HK-2 (cell line): Measurements from ENCODE around the gene PDS5A.
"Not testable (repeated sequence)": the region's sequence is repeated elsewhere in the genome, so short reads cannot be mapped to it uniquely, and the experiment has no call there.

Source experiments
- DNase-seq: peaks from one replicate; pipeline ENCODE4 v3.0.0-alpha.2; 2018; ENCODE audit not compliant: unreplicated experiment

PDS5A gene

GRCh38 chr4:39970671-39971640 is 6.8 kb downstream of the PDS5A start:
- DNase-seq = peak; percentile 66

GRCh38 chr4:39963656-39964055 is 14.1 kb downstream of the PDS5A start:
- no peak for DNase-seq

- no peak for DNase-seq
Observed at GRCh38 chr4:39961311-39961877, 16.3 kb downstream of the PDS5A start.

DNA sequence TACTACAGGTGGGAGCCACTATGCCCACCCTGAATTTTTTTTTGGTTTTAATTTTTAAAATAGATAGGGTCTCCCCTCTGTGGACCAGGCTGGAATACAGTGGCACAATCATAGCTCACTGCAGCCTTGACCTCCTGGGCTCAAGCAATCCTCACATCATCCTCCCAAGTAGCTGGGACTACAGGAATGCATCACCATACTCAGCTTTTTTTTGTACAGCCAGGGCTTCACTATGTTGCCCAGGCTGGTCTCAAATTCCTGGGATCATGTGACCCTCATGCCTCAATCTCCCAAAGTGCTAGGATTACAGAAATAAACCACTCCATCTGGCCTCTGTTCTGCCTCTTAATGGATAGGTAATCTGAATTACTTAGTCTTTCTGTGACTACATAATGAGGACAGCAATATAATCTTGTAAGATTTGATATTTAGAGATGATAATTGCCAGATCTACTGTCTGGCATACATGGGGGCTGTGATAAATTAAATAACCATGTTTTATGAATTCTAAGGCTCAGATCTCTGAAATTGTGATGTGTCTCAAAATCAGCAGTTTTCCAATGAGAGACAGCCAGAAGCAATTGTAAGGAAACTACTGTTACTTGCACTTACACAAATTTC is 26.7 kb downstream of the PDS5A start:
- no peak for DNase-seq

GRCh38 chr4:39947963-39948362 is 29.7 kb downstream of the PDS5A start:
- DNase-seq = no peak

- no peak for DNase-seq
Observed at GRCh38 chr4:39947417-39947816, 30.3 kb downstream of the PDS5A start.

- not testable (repeated sequence) for DNase-seq
Observed at GRCh38 chr4:39944245-39944644, 33.5 kb downstream of the PDS5A start.

GRCh38 chr4:39942507-39942906 is 35.2 kb downstream of the PDS5A start:
- DNase-seq = no peak

DNA sequence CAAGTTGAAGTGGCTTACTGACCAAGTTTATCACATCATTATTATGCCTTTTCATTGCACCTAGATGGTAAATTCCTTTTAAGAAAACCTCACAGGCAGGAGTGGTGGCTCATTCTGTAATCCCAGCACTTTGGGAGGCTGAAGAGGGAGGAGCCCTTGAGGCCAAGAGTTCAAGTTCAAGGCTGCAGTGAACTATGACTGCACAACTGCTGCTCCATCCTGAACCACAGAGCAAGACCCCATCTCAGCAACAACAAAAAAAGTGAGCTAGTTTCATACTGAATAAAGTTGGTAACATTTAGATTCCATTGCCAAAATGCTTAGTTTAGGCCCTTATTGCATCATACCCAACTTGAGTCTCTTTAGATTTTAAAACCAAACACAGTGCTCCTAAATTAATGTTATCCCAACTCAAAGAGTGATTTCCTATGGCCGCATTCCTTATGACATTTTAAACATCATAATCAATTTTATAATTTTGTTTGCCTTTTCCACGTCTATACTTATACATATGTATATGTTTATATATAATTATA is 36.0 kb downstream of the PDS5A start:
- no peak for DNase-seq

- no peak for DNase-seq
Observed at GRCh38 chr4:39937683-39938268, 39.9 kb downstream of the PDS5A start.

GRCh38 chr4:39936565-39937418 is 40.9 kb downstream of the PDS5A start:
- DNase-seq = no peak

- DNase-seq = no peak
Observed at GRCh38 chr4:39933671-39934590, 43.8 kb downstream of the PDS5A start.

DNA sequence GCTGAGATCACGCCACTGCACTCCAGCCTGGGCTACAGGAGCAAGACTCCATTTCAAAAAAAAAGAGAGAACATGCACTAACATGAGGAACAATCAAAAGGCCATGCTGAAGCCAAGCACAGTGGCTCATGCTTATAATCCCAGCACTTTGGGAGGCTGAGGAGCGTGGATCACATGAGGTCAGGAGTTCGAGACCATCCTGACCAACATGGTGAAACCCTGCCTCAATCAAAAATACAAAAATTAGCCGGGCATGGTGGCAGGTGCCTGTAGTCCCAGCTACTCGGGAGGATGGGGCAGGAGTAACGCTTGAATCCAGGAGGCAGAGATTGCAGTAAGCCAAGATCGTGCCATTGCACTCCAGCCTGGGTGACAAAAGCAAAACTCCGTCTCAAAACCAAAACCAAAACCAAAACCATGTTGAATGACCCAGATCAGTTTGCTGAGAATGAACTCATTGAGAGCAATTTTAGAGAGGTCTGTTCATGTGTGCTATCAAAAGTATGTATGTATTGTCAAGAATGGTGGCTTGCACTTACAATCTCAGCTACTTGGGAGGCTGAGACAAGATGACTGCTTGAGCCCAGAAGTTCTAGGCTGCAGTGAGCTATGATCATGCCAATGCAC is 44.8 kb downstream of the PDS5A start:
- DNase-seq = no peak

DNA sequence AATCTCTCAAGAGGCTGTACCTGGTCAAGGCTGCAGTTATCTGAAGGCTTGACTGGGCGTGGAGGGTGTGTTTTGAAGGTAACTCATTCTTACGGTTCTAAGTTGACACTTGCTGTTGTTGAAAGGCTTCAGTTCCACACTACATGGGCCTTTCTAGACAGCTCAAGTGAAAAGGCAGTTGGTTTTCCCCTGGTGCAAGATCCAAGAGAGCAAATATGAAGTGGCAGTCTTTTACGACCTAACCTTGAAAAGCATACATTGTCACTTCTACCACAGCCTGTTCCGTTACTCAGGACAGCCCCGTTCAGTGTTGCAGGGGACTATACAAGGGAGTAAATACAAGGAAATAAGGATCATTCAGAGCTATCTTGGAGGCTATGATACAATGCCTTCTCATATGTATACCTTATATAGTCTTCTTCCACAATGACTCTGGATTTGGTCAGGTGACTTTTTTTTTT is 46.2 kb downstream of the PDS5A start:
- DNase-seq = no peak

- DNase-seq = no peak
Observed at GRCh38 chr4:39928538-39928937, 49.2 kb downstream of the PDS5A start.

DNA sequence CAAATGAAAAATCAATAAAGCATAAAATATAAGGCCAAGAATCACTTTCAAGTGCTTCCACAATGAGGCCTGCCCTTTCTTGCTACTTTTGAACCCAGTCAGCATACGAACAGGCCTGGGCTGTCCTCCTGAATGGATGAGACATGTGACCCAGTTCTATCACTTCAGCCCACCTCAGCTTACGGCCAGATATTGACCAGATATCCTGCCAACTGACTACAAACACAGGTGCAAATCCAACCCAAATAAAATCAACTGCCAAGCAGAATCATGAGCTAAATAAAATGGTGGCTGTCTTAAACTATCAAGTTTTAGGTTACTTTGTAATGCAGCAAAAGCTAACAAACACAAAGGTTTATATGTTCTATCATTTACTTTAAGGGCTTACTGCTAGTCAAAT is 53.7 kb downstream of the PDS5A start:
- no peak for DNase-seq

GRCh38 chr4:39922399-39922798 is 55.3 kb downstream of the PDS5A start:
- DNase-seq = no peak

DNA sequence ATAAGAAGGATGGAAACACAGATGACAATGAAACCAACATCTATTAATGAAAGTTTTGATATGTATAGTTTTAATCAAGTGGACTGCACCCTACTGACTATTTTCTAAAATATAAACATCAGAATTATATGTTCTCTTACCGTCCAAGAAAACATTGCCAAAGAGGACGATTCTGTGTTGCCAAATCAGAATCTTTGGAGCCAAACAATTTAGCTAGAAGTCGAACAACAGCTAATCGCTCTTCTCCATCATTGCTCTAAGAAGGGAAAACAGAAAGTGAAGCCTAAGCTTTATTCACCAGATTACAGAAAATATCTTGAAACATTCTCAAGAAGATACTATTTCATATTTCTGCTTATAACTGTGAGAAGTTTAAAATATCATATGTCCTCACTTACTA is 64.2 kb downstream of the PDS5A start:
- DNase-seq = no peak

- no peak for DNase-seq
Observed at GRCh38 chr4:39910064-39910463, 67.6 kb downstream of the PDS5A start.

DNA sequence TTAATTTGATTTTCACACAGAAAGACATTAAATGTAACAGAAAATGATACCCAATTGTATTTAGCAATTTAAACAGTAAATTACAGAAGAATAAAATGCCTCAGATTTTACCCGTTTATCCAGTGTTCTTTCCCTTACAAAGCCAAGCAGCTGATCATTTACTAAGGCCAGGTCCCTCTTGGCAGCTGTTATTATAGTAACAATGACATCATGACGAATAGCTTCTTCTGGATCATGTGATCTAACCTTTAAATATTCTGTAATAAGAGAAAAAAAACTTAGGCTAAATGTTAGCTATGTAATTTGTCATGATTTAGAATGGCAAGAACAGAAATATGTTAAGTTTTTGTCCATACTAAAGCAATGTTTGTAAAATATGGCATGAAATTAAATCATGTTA is 69.4 kb downstream of the PDS5A start:
- DNase-seq = no peak
